Thoracic aorta endothelial cell (primary cell): ENCODE results near the gene VWA5A. TPM values are rescaled to one million over a fixed set of nuclear protein-coding genes. Genes with fewer than 3 reads are reported as not detected.

Experiments
- total RNA-seq: library from RNA; depleted of rRNA; stranded (reverse); fragments of >200 nt; gene quantifications from 2 replicates; pipeline ENCODE4 v1.2.3, GENCODE V29; 2012

Gene VWA5A
- 14.9 and 18.2 TPM in 2 replicates for total RNA-seq

GRCh38 chr11:124114942-124115781 is at the start of gene VWA5A:
TSS of gene VWA5A (plus strand) at chr11:124115450. CDS start at chr11:124117512, 2,062 bp downstream.

GRCh38 chr11:124183068-124183467 is 67.8 kb downstream of the VWA5A start, which contains the start of gene OR10D3:
TSS of gene OR10D3 (plus strand) at chr11:124183345. CDS start at chr11:124185270, 1,925 bp downstream.

Other genes starting within 250 kb of the VWA5A start
- gene TMEM225, start 229.8 kb upstream of the VWA5A start, total RNA-seq: not detected in 2 replicates
- gene OR8D4, start 213.3 kb upstream of the VWA5A start, total RNA-seq: under 0.01 TPM in 1 of 2 replicates, not detected in the other
- gene OR4D5, start 175.8 kb upstream of the VWA5A start, total RNA-seq: not detected in 2 replicates
- not detected in 2 replicates for gene OR6T1, start 171.6 kb upstream of the VWA5A start, total RNA-seq
- gene OR10S1, start 137.7 kb upstream of the VWA5A start, total RNA-seq: not detected in 2 replicates
- not detected in 2 replicates for gene OR10G6, start 120.3 kb upstream of the VWA5A start, total RNA-seq
- 0.13 TPM in 1 of 2 replicates, not detected in the other for gene OR10G4, start 102.5 kb upstream of the VWA5A start, total RNA-seq
- gene OR10G9, start 92.4 kb upstream of the VWA5A start, total RNA-seq: 0.14 TPM in 1 of 2 replicates, not detected in the other
- not detected in 2 replicates for gene OR10G8, start 88.7 kb upstream of the VWA5A start, total RNA-seq
- gene OR10G7, start 74.1 kb upstream of the VWA5A start, total RNA-seq: not detected in 2 replicates
- under 0.01 TPM in 1 of 2 replicates, not detected in the other for gene OR10D3, start 67.9 kb downstream of the VWA5A start, total RNA-seq
- gene OR8G1, start 125.6 kb downstream of the VWA5A start, total RNA-seq: not detected in 2 replicates
- not detected in 2 replicates for gene OR8G5, start 140.9 kb downstream of the VWA5A start, total RNA-seq
- not detected in 2 replicates for gene OR8D1, start 198.5 kb downstream of the VWA5A start, total RNA-seq
- gene OR8D2, start 204.7 kb downstream of the VWA5A start, total RNA-seq: not detected in 2 replicates